ENCODE results near the gene ZNF106. TPM values are rescaled to one million over a fixed set of nuclear protein-coding genes. Genes with fewer than 3 reads are reported as not detected.

ZNF106 gene
- total RNA-seq, 1 experiment from 2014 or later: 28.5 TPM

DNA sequence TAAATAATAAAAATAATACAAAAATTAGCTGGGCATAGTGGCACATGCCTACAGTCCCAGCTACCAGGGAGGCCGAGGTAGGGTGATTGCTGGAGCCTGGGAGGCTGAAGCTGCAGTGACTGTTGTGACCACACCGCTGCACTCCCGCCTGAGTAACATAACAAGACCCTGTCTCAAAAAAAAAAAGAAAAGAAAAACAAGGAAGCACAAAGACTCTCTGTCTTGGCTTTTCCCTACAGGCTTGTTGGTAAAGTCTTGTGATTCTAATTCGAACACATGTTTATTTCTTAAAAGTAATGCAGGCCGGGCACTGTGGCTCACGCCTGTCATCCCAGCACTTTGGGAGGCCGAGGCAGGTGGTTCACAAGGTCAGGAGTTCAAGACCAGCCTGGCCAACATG is 71.6 kb downstream of the ZNF106 start:
- intact Hi-C loops (cut with micrococcal nuclease): no loop called here
- DNase-seq (ENCODE audit: low read depth, low spot score) (no peak), ATAC-seq (no peak)
- Histone ChIP-seq H4K20me1 (ENCODE audit: insufficient read depth) (no peaks in the 10 kb centered on the region), H3K9me3 (ENCODE audit: control insufficient read depth in 1 of 2, insufficient read depth in 1 of 2, low read depth in 1 of 2, low read length in 2 of 2) (no peaks in the 10 kb centered on the region), H3K9me2 (ENCODE audit: insufficient read depth) (no peaks in the 10 kb centered on the region), H2AFZ (ENCODE audit: low read depth, low read length, poor library complexity, severe bottlenecking) (no peak overlapping the region), H3K27ac (ENCODE audit: low read depth, low read length) (no peak overlapping the region), H3K79me2 (ENCODE audit: insufficient read depth, low read length) (no peaks in the 10 kb centered on the region), H3K9ac (ENCODE audit: low read length) (no peak overlapping the region), H3K4me2 (ENCODE audit: low read length) (no peak overlapping the region), H3K4me1 (ENCODE audit: control insufficient read depth in 1 of 2, insufficient read depth in 2 of 2, low read length in 2 of 2) (no peaks in the 10 kb centered on the region), H3K36me3 (ENCODE audit: control insufficient read depth in 1 of 2, insufficient read depth in 2 of 2, low read length in 2 of 2) (peaks cover 16 to 28% of the 10 kb centered on the region in 2 experiments), H3K27me3 (ENCODE audit: insufficient read depth, low read length) (no peaks in the 10 kb centered on the region), H3K4me3 (replicated peaks in 1 of 2; ENCODE audit: low read depth in 1 of 2, low read length in 2 of 2) (no peak overlapping the region)
- CTCF ChIA-PET: no interaction called here
- TF ChIP-seq, protein P1, sequence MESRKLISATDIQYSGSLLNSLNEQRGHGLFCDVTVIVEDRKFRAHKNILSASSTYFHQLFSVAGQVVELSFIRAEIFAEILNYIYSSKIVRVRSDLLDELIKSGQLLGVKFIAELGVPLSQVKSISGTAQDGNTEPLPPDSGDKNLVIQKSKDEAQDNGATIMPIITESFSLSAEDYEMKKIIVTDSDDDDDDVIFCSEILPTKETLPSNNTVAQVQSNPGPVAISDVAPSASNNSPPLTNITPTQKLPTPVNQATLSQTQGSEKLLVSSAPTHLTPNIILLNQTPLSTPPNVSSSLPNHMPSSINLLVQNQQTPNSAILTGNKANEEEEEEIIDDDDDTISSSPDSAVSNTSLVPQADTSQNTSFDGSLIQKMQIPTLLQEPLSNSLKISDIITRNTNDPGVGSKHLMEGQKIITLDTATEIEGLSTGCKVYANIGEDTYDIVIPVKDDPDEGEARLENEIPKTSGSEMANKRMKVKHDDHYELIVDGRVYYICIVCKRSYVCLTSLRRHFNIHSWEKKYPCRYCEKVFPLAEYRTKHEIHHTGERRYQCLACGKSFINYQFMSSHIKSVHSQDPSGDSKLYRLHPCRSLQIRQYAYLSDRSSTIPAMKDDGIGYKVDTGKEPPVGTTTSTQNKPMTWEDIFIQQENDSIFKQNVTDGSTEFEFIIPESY (IDR thresholded peaks at IDR 0.05; ENCODE audit: extremely low read depth, insufficient replicate concordance, low read length): no peak
- TF ChIP-seq CEBPB (IDR thresholded peaks at IDR 0.05; ENCODE audit: low read depth) (no peak), ZFX (IDR thresholded peaks at IDR 0.05) (no peak), EZH2 (IDR thresholded peaks at IDR 0.05) (no peak)
- TF ChIP-seq, protein P2, sequence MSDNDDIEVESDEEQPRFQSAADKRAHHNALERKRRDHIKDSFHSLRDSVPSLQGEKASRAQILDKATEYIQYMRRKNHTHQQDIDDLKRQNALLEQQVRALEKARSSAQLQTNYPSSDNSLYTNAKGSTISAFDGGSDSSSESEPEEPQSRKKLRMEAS (IDR thresholded peaks at IDR 0.05): no peak
- TF ChIP-seq, protein P3, sequence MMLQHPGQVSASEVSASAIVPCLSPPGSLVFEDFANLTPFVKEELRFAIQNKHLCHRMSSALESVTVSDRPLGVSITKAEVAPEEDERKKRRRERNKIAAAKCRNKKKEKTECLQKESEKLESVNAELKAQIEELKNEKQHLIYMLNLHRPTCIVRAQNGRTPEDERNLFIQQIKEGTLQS (IDR thresholded peaks at IDR 0.05): no peak
- BruUV-seq (replicated peaks): no TSS peak
- POLR2A ChIA-PET: no interaction called here
- RAD21 ChIA-PET (ENCODE audit: low non-redundant PET in 1 of 2, low total read pairs in 2 of 2, uncharacterized antibody in 2 of 2, unreplicated experiment in 2 of 2): no interaction called here

DNA sequence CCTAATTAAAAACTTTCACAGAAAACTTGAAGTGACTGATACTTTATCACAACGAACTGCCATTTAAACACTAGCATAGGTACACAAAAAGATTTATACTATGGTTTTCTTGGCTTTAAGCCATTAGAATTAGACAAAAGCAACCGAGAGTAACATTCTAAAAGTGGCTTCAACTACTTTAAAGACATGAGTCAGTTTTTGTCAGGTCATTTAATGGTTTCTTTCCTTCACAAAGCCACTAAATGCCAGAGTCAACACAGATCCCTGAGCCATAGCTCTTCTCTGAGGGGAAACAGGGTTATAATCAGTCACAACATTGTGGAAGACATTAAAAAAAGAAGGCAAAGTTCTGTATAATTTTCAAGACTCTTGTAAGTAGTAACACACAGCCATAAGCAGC is 77.0 kb downstream of the ZNF106 start:
- Histone ChIP-seq H4K20me1 (ENCODE audit: insufficient read depth) (no peaks in the 10 kb centered on the region), H3K9me2 (ENCODE audit: insufficient read depth) (no peaks in the 10 kb centered on the region), H3K9me3 (ENCODE audit: control insufficient read depth in 1 of 2, insufficient read depth in 1 of 2, low read depth in 1 of 2, low read length in 2 of 2) (no peaks in the 10 kb centered on the region), H3K4me1 (ENCODE audit: control insufficient read depth in 1 of 2, insufficient read depth in 2 of 2, low read length in 2 of 2) (no peaks in the 10 kb centered on the region), H3K27me3 (ENCODE audit: insufficient read depth, low read length) (no peaks in the 10 kb centered on the region), H3K79me2 (ENCODE audit: insufficient read depth, low read length) (no peaks in the 10 kb centered on the region), H2AFZ (ENCODE audit: low read depth, low read length, poor library complexity, severe bottlenecking) (no peak overlapping the region), H3K4me2 (ENCODE audit: low read length) (no peak overlapping the region), H3K4me3 (replicated peaks in 1 of 2; ENCODE audit: low read depth in 1 of 2, low read length in 2 of 2) (no peak overlapping the region), H3K9ac (ENCODE audit: low read length) (no peak overlapping the region), H3K36me3 (ENCODE audit: control insufficient read depth in 1 of 2, insufficient read depth in 2 of 2, low read length in 2 of 2) (peaks cover 6 to 13% of the 10 kb centered on the region in 2 experiments; a peak in 2 of 4 replicates), H3K27ac (ENCODE audit: low read depth, low read length) (no peak overlapping the region)
- ATAC-seq (no peak), DNase-seq (ENCODE audit: low read depth, low spot score) (no peak)
- ChIA-PET POLR2A (no interaction called here), RAD21 (ENCODE audit: low non-redundant PET in 1 of 2, low total read pairs in 2 of 2, uncharacterized antibody in 2 of 2, unreplicated experiment in 2 of 2) (no interaction called here), CTCF (no interaction called here)
- intact Hi-C loops (cut with micrococcal nuclease): no loop called here
- TF ChIP-seq ELF1 (IDR thresholded peaks at IDR 0.05; ENCODE audit: borderline replicate concordance, low read depth) (no peak), ZFX (IDR thresholded peaks at IDR 0.05) (no peak), POLR2AphosphoS5 (IDR thresholded peaks at IDR 0.05; ENCODE audit: low read depth, low read length) (no peak), SIN3A (IDR thresholded peaks at IDR 0.05; ENCODE audit: low read depth) (no peak), TCF7L2 (IDR thresholded peaks at IDR 0.05; ENCODE audit: borderline replicate concordance, extremely low read depth, insufficient read depth, insufficient read length) (no peak), POLR2A (IDR thresholded peaks at IDR 0.05; ENCODE audit: borderline replicate concordance, extremely low read depth, insufficient read depth, insufficient read length) (no peak), SP1 (IDR thresholded peaks at IDR 0.05; ENCODE audit: low read depth) (no peak), SRF (IDR thresholded peaks at IDR 0.05; ENCODE audit: low read depth) (no peak)
- TF ChIP-seq, protein P4, sequence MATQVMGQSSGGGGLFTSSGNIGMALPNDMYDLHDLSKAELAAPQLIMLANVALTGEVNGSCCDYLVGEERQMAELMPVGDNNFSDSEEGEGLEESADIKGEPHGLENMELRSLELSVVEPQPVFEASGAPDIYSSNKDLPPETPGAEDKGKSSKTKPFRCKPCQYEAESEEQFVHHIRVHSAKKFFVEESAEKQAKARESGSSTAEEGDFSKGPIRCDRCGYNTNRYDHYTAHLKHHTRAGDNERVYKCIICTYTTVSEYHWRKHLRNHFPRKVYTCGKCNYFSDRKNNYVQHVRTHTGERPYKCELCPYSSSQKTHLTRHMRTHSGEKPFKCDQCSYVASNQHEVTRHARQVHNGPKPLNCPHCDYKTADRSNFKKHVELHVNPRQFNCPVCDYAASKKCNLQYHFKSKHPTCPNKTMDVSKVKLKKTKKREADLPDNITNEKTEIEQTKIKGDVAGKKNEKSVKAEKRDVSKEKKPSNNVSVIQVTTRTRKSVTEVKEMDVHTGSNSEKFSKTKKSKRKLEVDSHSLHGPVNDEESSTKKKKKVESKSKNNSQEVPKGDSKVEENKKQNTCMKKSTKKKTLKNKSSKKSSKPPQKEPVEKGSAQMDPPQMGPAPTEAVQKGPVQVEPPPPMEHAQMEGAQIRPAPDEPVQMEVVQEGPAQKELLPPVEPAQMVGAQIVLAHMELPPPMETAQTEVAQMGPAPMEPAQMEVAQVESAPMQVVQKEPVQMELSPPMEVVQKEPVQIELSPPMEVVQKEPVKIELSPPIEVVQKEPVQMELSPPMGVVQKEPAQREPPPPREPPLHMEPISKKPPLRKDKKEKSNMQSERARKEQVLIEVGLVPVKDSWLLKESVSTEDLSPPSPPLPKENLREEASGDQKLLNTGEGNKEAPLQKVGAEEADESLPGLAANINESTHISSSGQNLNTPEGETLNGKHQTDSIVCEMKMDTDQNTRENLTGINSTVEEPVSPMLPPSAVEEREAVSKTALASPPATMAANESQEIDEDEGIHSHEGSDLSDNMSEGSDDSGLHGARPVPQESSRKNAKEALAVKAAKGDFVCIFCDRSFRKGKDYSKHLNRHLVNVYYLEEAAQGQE (IDR thresholded peaks at IDR 0.05; ENCODE audit: low read depth): no peak
- TF ChIP-seq, protein P3 (IDR thresholded peaks at IDR 0.05): no peak
- TF ChIP-seq, protein P2 (IDR thresholded peaks at IDR 0.05): no peak
- no TSS peak for BruUV-seq (replicated peaks)
